Transverse colon (tissue), 4 donors: ENCODE results near the gene NLGN1. TPM values are rescaled to one million over a fixed set of nuclear protein-coding genes. Genes with fewer than 3 reads are reported as not detected.

Experiments
- DNase-seq: peaks from one replicate; pipeline ENCODE4 v3.0.0-alpha.2; 2019
- H3K27ac ChIP-seq, 4 donors: fragments of 200-600 bp; sonication (generic); 2 replicates each; pipeline ENCODE4 v1.5.1; 2016 to 2018; ENCODE audit warnings: inconsistent platforms in 4 of 4
- H3K27me3 ChIP-seq: fragments of 200-600 bp; sonication (generic); 2 replicates; pipeline ENCODE4 v1.5.1; 2017; ENCODE audit warnings: inconsistent platforms
- H3K36me3 ChIP-seq, 4 donors: fragments of 200-600 bp; sonication (generic); 2 replicates each; pipeline ENCODE4 v1.5.1; 2017 to 2019; ENCODE audit warnings: inconsistent platforms in 4 of 4
- H3K4me1 ChIP-seq, 4 donors: fragments of 200-600 bp; sonication (generic); 2 replicates each; pipeline ENCODE4 v1.5.1; 2017 to 2020; ENCODE audit warnings: inconsistent platforms in 4 of 4
- H3K4me3 ChIP-seq, 4 donors: fragments of 200-600 bp; sonication (generic); 1 replicate in 1 of 4; 2 replicates in 3 of 4; pipeline versions ENCODE4 v1.5.1 to v1.6.1; 2017 to 2019; ENCODE audit warnings: inconsistent platforms in 4 of 4
- H3K9me3 ChIP-seq, 2 donors: fragments of 200-600 bp; sonication (generic); 2 replicates each; pipeline ENCODE4 v1.5.1; 2017 to 2019; ENCODE audit warnings: inconsistent platforms in 2 of 2
- EP300 ChIP-seq: sonication (generic); formaldehyde crosslinking; IDR thresholded peaks from one replicate; pipeline ENCODE4 v1.6.1; 2017; ENCODE audit warnings: antibody characterized with exemption, low read depth
- POLR2A ChIP-seq: fragments of 450-650 bp; IDR thresholded peaks from one replicate; pipeline ENCODE4 v1.6.1; 2016; ENCODE audit warnings: antibody characterized with exemption, mild to moderate bottlenecking, moderate library complexity
- POLR2AphosphoS5 ChIP-seq, 3 donors: sonication (generic); formaldehyde crosslinking; IDR thresholded peaks; one replicate each; pipeline ENCODE4 v1.6.1; 2016; ENCODE audit warnings: antibody characterized with exemption in 3 of 3
- WGBS, 2 donors: methylation state at CpG; one replicate each; pipeline ENCODE4 v1.1.5; 2018; ENCODE audit warnings: low coverage in 1 of 2; 5-methylcytosine and 5-hydroxymethylcytosine counted together
- in situ Hi-C, 4 donors: fragments of 200-750 bp; cut with MboI; loops; one replicate each; pipeline versions ENCODE4 v1.15.0 to v1.15.1; 2017; ENCODE audit warnings: low sequenced_read_pairs in 3 of 4, low pct_ligation_motif_present in 1 of 4, low pct_unique_long_range_greater_than_20kb in 1 of 4
- intact Hi-C: fragments of 100-400 bp; cut with DNase I; formaldehyde crosslinking; loops from one replicate; pipeline ENCODE4 v1.15.1; 2023; ENCODE audit warnings: low total_unique reads
- total RNA-seq, 4 donors: library from RNA; depleted of rRNA; stranded (reverse); fragments of >200 nt; gene quantifications; one replicate each; pipeline ENCODE4 v1.1.0, GENCODE V29; 2016
- TF ChIP-seq, protein P1 (sequence below), 5 experiments: fragments of 200-600 bp in 3 of 5; fragments of 450-650 bp in 2 of 5; sonication (generic) in 3 of 5; IDR thresholded peaks; 1 replicate in 2 of 5; 2 replicates in 3 of 5; pipeline ENCODE4 v1.5.1; 2016 to 2017; ENCODE audit warnings: antibody characterized with exemption in 5 of 5, inconsistent platforms in 3 of 5, mild to moderate bottlenecking in 2 of 5, moderate library complexity in 1 of 5

NLGN1 gene
- total RNA-seq, 4 donors from 2014 or later: 0.40 to 5.2 (median 1.9) TPM; not detected in 1

- H3K4me1 ChIP-seq: no peaks in the 10 kb centered on the region
- in situ Hi-C loops (no loop called here), intact Hi-C loops (no loop called here)
- no peak overlapping the region for H3K27ac ChIP-seq
- TF ChIP-seq POLR2A: no peak
- no peak for TF ChIP-seq POLR2AphosphoS5 (IDR thresholded peaks at IDR 0.05)
- TF ChIP-seq, protein P1, sequence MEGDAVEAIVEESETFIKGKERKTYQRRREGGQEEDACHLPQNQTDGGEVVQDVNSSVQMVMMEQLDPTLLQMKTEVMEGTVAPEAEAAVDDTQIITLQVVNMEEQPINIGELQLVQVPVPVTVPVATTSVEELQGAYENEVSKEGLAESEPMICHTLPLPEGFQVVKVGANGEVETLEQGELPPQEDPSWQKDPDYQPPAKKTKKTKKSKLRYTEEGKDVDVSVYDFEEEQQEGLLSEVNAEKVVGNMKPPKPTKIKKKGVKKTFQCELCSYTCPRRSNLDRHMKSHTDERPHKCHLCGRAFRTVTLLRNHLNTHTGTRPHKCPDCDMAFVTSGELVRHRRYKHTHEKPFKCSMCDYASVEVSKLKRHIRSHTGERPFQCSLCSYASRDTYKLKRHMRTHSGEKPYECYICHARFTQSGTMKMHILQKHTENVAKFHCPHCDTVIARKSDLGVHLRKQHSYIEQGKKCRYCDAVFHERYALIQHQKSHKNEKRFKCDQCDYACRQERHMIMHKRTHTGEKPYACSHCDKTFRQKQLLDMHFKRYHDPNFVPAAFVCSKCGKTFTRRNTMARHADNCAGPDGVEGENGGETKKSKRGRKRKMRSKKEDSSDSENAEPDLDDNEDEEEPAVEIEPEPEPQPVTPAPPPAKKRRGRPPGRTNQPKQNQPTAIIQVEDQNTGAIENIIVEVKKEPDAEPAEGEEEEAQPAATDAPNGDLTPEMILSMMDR (IDR thresholded peaks at IDR 0.05): no peak
- no peak for TF ChIP-seq EP300
- H3K4me3 ChIP-seq: no peak overlapping the region
- no peaks in the 10 kb centered on the region for H3K36me3 ChIP-seq
- H3K27me3 ChIP-seq: no peaks in the 10 kb centered on the region
- 80 to 85% methylated on average over 3 of the region's 3 CpGs for WGBS, 2 donors
- no peaks in the 10 kb centered on the region for H3K9me3 ChIP-seq
- DNase-seq: no peak
Measured at GRCh38 chr3:173780067-173780466, 382.5 kb downstream of the NLGN1 start.

- in situ Hi-C loops: no loop called here
- intact Hi-C loops: no loop called here
- H3K4me1 ChIP-seq: no peaks in the 10 kb centered on the region
- H3K9me3 ChIP-seq: no peaks in the 10 kb centered on the region
- no peak for DNase-seq
- no peaks in the 10 kb centered on the region for H3K27me3 ChIP-seq
- no peaks in the 10 kb centered on the region for H3K36me3 ChIP-seq
- TF ChIP-seq, protein P1 (IDR thresholded peaks at IDR 0.05): no peak
- TF ChIP-seq EP300 (no peak), POLR2A (no peak), POLR2AphosphoS5 (IDR thresholded peaks at IDR 0.05) (no peak)
- no peak overlapping the region for H3K4me3 ChIP-seq
- no peak overlapping the region for H3K27ac ChIP-seq
- 60 to 64% methylated on average over 3 of the region's 3 CpGs for WGBS, 2 donors
Measured at GRCh38 chr3:173785004-173785403, 387.5 kb downstream of the NLGN1 start.

- Histone ChIP-seq H3K27ac (no peak overlapping the region), H3K36me3 (no peaks in the 10 kb centered on the region), H3K4me3 (no peak overlapping the region), H3K4me1 (no peaks in the 10 kb centered on the region), H3K9me3 (no peaks in the 10 kb centered on the region), H3K27me3 (no peaks in the 10 kb centered on the region)
- in situ Hi-C loops (no loop called here), intact Hi-C loops (no loop called here)
- no peak for DNase-seq
- 45 to 46% methylated on average over 2 of the region's 2 CpGs for WGBS, 2 donors
- no peak for TF ChIP-seq POLR2AphosphoS5 (IDR thresholded peaks at IDR 0.05)
- TF ChIP-seq POLR2A: no peak
- TF ChIP-seq, protein P1 (IDR thresholded peaks at IDR 0.05): no peak
- TF ChIP-seq EP300: no peak
Measured at GRCh38 chr3:173789530-173790162, 392.1 kb downstream of the NLGN1 start.

- intact Hi-C loops: no loop called here
- in situ Hi-C loops: no loop called here
- 66 to 88% methylated on average over 2 of the region's 2 CpGs for WGBS, 2 donors
Measured at GRCh38 chr3:173793963-173794362, 396.4 kb downstream of the NLGN1 start.

More at GRCh38 chr3:173793963-173794362, 396.4 kb downstream of the NLGN1 start:
- no peak for DNase-seq
- no peaks in the 10 kb centered on the region for H3K9me3 ChIP-seq
- H3K27me3 ChIP-seq: no peaks in the 10 kb centered on the region
- no peak overlapping the region for H3K4me3 ChIP-seq
- TF ChIP-seq, protein P1 (IDR thresholded peaks at IDR 0.05): no peak
- TF ChIP-seq POLR2A: no peak
- TF ChIP-seq POLR2AphosphoS5 (IDR thresholded peaks at IDR 0.05): no peak
- TF ChIP-seq EP300: no peak
- no peak overlapping the region for H3K27ac ChIP-seq
- H3K4me1 ChIP-seq: no peaks in the 10 kb centered on the region
- no peaks in the 10 kb centered on the region for H3K36me3 ChIP-seq
